GM12872 (cell line): ENCODE measurements around the gene INSR.

Source experiments
- CTCF ChIP-seq: IDR thresholded peaks from 3 replicates; pipeline ENCODE4 v1.5.1; 2011; ENCODE audit warnings: low read depth, mild to moderate bottlenecking, low read length, moderate library complexity; ENCODE audit not compliant: insufficient read depth

Gene INSR

GRCh38 chr19:7268705-7269098 is 25.5 kb downstream of the INSR start:
- TF ChIP-seq CTCF: no peak

GRCh38 chr19:7267792-7268704 is 26.2 kb downstream of the INSR start:
- no peak for TF ChIP-seq CTCF

GRCh38 chr19:7266832-7267231 is 27.4 kb downstream of the INSR start:
- TF ChIP-seq CTCF: no peak

- TF ChIP-seq CTCF: no peak
These were observed 28.3 kb downstream of the INSR start for GRCh38 chr19:7265963-7266362.

- no peak for TF ChIP-seq CTCF
These were observed 29.4 kb downstream of the INSR start for GRCh38 chr19:7264858-7265257.

GRCh38 chr19:7263521-7263920 is 30.7 kb downstream of the INSR start:
- no peak for TF ChIP-seq CTCF

- no peak for TF ChIP-seq CTCF
These were observed 31.1 kb downstream of the INSR start for GRCh38 chr19:7263066-7263465.
